LNCaP clone FGC (cell line): ENCODE results near the gene AGMO.

Source experiments
- DNase-seq: peaks from one replicate; pipeline ENCODE4 v3.0.0-alpha.2; 2011; ENCODE audit warnings: low read depth
- H3K4me3 ChIP-seq: 2 replicates; pipeline ENCODE4 v1.5.1; 2011; ENCODE audit warnings: mild to moderate bottlenecking, low read depth, low read length, control low read depth
- TF ChIP-seq, protein P1 (sequence below): IDR thresholded peaks from 2 replicates; pipeline ENCODE4 v1.5.1; 2012; ENCODE audit warnings: mild to moderate bottlenecking; ENCODE audit not compliant: control insufficient read depth, insufficient read depth; ENCODE audit errors: extremely low read depth

Gene AGMO

DNA sequence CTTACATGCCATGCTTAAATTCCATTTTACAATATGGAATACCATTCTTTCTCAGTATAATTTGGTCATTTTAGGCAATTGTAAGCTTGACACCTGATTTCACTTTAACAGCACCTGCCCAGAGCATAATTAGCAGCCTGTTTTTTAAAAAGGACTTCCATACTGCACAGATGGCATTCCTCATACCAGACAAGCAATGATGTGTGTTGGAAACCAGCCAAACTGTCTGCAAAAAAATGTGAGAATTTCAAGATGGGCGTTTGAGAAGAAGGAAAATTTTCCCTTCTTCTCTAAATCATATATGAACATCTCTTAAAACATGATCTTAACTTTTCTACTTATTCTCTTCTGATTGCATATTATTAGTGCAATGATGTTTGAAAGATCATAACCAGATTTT lies 40.4 kb upstream of the AGMO start:
- TF ChIP-seq, protein P1, sequence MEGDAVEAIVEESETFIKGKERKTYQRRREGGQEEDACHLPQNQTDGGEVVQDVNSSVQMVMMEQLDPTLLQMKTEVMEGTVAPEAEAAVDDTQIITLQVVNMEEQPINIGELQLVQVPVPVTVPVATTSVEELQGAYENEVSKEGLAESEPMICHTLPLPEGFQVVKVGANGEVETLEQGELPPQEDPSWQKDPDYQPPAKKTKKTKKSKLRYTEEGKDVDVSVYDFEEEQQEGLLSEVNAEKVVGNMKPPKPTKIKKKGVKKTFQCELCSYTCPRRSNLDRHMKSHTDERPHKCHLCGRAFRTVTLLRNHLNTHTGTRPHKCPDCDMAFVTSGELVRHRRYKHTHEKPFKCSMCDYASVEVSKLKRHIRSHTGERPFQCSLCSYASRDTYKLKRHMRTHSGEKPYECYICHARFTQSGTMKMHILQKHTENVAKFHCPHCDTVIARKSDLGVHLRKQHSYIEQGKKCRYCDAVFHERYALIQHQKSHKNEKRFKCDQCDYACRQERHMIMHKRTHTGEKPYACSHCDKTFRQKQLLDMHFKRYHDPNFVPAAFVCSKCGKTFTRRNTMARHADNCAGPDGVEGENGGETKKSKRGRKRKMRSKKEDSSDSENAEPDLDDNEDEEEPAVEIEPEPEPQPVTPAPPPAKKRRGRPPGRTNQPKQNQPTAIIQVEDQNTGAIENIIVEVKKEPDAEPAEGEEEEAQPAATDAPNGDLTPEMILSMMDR = no peak
- DNase-seq = no peak
- no peak overlapping the region for H3K4me3 ChIP-seq

DNA sequence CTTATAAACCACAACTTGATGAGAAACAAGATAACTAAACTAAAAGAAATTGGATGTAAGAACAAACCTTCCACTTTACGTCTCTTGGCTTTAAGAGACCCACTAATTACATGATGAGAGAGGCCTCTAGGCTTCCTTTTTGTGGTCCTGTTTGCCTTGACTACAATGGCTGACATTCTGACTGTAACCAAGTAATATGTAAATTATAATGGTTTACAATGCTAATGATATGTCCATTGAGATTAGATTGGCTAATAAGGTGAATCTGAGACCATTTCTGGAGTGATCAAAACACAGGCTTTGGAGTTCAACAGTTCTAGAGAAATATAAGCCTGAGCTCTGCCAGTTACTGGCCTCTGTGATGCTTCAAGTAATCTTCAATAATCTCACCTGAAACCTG lies 39.4 kb upstream of the AGMO start:
- H3K4me3 ChIP-seq = no peak overlapping the region
- DNase-seq = no peak
- TF ChIP-seq, protein P1 = no peak

DNA sequence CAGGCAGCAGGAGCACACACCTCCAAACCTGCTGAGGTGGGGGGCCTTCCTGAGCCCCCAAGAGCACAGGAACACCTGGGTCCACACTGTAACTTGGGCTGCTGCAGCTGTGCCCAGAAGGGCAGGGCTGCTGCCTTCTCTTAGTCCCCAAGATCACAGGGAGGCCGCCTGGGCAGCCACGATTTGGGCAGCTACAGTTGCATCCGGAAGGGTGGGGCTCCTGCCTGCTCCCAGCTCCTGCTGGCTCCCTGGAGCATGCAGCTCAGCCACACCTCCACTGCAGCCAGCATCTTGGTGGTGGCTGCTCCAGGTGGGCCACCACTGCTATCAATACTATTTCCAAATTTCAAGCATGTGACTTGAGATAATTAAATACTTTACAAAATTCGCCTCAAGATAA lies 38.5 kb upstream of the AGMO start:
- TF ChIP-seq, protein P1 = no peak
- DNase-seq = no peak
- H3K4me3 ChIP-seq = no peak overlapping the region

DNA sequence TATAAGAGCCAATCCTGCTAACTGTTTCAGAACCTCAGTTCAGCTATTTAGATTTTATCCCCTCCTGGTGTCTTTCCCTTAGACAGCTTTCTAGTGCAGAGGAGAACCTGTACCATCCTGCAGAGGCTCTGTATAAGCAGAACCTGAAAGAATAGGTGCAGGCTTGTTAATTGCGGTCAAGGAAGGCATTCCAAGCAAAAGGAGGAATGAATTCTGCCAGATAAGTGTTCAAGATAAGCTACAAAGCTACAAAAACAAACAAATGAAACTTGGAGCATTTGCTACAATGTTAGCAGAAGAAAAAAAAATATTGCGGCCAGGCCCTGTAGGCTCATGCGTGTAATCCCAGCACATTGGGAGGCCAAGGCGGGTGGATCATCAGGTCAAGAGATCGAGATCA lies 32.6 kb upstream of the AGMO start:
- no peak for DNase-seq
- H3K4me3 ChIP-seq = no peak overlapping the region
- TF ChIP-seq, protein P1 = no peak

DNA sequence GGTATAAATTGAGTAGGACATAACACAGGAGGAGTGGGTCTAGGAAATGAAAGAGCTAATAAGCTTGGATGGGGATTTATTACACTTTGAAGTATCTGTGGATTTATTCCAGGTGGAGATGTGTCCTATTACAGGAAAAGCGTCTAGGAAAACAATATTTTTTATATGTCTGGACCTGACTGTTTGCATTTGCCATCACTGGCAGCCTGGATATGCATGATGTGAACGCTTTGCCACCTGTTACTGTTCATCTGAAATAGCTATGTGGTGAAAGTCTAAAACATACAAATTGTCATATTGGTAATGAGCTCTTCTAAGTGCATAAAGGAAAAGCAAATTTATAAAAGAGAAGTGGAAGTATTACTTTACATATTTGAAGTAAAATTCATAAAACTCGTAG lies 31.6 kb upstream of the AGMO start:
- TF ChIP-seq, protein P1 = no peak
- no peak for DNase-seq
- no peak overlapping the region for H3K4me3 ChIP-seq

DNA sequence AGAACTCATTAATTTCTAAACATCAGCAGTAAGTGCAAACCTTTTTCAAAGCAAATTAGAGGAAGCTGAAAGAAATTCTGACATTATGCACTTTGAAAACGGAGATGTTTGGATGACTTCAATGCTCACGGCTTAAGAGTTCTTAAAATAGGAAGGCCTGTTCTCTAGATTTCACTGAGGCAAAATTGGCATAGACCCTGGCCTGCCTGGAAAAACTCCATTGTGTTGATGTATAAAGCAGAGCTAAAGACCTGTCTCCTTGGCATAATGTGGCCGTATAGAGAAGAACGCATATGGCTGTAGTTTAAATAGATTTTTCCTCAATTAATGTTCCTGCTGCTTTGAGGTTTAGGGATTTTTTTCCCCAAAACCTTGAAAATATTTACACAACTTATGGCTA lies 24.5 kb upstream of the AGMO start:
- H3K4me3 ChIP-seq = no peak overlapping the region
- no peak for DNase-seq
- TF ChIP-seq, protein P1 = no peak

DNA sequence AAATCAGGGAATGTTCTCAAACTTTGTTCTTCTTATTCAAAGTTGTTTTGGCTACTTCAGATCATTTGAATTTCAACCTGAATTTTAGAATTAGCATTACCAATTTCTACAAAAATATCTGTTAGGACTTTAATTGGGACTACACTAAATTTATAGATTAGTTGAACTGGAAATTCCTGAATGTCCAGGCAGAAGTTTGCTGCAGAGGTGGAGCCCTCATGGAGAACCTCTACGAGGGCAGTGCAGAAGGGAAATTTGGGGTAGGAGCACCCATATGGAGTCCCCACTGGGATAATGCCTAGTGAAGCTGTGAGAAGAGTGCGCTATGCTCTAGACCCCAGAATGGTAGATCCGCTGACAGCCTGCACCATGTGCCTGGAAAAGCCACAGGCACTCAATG lies 22.8 kb upstream of the AGMO start:
- no peak overlapping the region for H3K4me3 ChIP-seq
- DNase-seq = no peak
- TF ChIP-seq, protein P1 = no peak
